Smooth muscle cell of trachea (primary cell): ENCODE results near the gene CA10. TPM values are rescaled to one million over a fixed set of nuclear protein-coding genes. Genes with fewer than 3 reads are reported as not detected.

ENCODE experiments used
- total RNA-seq: library from RNA; depleted of rRNA; stranded (reverse); fragments of >200 nt; gene quantifications from 2 replicates; pipeline ENCODE4 v1.2.1, GENCODE V29; 2014

The CA10 gene
- total RNA-seq = not detected in 2 replicates

DNA sequence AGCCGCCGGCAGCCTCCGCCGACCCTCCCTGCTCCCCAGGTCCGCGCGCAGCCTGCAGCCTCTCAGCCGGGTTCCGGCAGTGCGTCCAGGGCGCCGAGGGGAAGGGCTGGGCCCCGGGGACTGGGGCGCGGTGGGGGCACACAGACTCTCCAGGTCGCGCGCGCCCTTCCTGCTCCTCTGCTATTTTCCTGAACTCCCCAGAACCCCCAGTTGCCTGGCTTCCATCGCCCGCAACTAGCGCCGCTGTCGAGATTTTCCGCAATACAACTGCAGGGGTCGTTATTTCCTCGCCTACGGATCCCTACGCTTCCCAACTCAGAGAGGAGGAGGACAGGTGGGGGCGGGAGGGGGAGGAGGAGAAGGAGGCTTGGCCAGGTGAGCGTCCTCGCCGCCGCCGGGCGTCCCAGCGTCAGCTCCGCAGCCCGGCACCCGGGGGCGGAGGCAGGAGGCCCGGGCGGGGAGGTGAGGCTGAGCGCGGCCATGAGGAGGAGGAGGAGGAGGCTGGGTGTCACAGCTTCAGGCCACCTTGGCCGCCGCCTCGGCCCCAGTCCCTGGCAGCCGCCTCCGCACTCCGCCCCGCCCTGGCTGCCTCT lies at the start of gene CA10:
Gene CA10 (minus strand): TSS at position 265 of the 593 bp plus-strand sequence.

